ENCODE measurements around the gene TRIP12.

DNA sequence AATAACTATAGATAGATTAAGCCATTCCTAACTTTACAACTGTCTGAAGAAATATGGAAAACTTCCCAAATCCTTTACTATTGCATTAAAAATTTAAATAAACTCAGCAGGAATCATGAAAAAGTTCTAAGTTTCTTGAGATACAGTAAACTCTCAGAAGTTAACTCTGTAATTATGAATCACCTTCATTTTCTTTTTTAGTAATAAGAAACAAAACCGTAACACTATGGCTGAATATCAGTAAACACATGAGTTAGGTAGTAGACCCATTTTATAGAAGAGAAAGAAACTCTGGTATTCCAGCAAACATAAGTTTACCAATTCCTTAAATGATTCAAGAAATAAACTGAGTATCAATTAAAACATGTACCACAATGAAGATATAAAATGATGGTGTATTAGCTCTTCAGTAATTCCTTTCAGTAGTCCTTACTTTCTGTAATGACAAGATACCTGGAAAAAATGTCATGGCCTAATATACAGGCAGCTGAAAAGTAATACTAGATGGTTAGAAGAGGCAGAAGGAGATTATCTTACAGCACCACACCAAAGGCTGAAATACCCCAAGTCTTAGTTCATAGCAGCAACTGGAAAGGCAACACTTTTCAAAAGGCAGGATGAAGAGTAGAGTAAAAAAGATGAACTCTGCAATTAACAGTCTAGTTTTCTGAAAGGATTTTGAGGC is 11.5 kb downstream of the TRIP12 start:
- TF ChIP-seq, protein P1, sequence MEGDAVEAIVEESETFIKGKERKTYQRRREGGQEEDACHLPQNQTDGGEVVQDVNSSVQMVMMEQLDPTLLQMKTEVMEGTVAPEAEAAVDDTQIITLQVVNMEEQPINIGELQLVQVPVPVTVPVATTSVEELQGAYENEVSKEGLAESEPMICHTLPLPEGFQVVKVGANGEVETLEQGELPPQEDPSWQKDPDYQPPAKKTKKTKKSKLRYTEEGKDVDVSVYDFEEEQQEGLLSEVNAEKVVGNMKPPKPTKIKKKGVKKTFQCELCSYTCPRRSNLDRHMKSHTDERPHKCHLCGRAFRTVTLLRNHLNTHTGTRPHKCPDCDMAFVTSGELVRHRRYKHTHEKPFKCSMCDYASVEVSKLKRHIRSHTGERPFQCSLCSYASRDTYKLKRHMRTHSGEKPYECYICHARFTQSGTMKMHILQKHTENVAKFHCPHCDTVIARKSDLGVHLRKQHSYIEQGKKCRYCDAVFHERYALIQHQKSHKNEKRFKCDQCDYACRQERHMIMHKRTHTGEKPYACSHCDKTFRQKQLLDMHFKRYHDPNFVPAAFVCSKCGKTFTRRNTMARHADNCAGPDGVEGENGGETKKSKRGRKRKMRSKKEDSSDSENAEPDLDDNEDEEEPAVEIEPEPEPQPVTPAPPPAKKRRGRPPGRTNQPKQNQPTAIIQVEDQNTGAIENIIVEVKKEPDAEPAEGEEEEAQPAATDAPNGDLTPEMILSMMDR (IDR thresholded peaks at IDR 0.05): no peak
- no peak for TF ChIP-seq POLR2A (IDR thresholded peaks at IDR 0.05)
